ENCODE data around the gene CAB39L. TPM values are rescaled to one million over a fixed set of nuclear protein-coding genes. Genes with fewer than 3 reads are reported as not detected.
A peak's percentile ranks its signal among the peaks of the same experiment; 100 is the strongest.

CAB39L gene
- total RNA-seq, 4 donors from 2014 or later: 23.3 to 41.0 (median 31.0) TPM

DNA sequence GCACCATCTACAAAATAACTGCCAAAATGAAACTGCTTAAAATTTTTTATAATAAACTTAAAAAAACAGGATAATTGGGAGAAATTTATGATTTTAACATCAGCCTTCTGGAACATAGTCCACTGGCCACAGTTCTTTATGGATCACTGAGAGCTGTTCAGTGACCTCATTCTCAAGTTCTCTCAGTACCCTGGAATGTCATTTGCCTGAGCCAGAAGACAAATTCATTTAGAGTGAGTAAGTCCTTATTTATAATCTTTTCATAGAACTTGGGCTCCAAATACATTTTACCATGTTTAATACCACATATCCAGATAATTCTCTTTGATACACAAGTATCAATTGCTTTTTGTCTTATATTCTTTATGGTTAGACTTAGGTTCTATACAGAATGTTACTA lies 87.6 kb downstream of the CAB39L start:
- Histone ChIP-seq H3K27me3 (no peaks in the 10 kb centered on the region), H3K4me3 (replicated peaks in 1 of 3) (no peak overlapping the region), H3K9me3 (no peaks in the 10 kb centered on the region), H3K36me3 (no peaks in the 10 kb centered on the region), H3K4me1 (peaks cover 0 to 3% of the 10 kb centered on the region in 2 donors), H3K27ac (peak overlapping the region in 2 of 3 donors; percentile 23 to 52)
- DNase-seq: no peak
- intact Hi-C loops (cut with DNase I): no loop called here
- TF ChIP-seq, protein P1, sequence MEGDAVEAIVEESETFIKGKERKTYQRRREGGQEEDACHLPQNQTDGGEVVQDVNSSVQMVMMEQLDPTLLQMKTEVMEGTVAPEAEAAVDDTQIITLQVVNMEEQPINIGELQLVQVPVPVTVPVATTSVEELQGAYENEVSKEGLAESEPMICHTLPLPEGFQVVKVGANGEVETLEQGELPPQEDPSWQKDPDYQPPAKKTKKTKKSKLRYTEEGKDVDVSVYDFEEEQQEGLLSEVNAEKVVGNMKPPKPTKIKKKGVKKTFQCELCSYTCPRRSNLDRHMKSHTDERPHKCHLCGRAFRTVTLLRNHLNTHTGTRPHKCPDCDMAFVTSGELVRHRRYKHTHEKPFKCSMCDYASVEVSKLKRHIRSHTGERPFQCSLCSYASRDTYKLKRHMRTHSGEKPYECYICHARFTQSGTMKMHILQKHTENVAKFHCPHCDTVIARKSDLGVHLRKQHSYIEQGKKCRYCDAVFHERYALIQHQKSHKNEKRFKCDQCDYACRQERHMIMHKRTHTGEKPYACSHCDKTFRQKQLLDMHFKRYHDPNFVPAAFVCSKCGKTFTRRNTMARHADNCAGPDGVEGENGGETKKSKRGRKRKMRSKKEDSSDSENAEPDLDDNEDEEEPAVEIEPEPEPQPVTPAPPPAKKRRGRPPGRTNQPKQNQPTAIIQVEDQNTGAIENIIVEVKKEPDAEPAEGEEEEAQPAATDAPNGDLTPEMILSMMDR (IDR thresholded peaks at IDR 0.05): no peak
- TF ChIP-seq POLR2A (IDR thresholded peaks at IDR 0.05): no peak

DNA sequence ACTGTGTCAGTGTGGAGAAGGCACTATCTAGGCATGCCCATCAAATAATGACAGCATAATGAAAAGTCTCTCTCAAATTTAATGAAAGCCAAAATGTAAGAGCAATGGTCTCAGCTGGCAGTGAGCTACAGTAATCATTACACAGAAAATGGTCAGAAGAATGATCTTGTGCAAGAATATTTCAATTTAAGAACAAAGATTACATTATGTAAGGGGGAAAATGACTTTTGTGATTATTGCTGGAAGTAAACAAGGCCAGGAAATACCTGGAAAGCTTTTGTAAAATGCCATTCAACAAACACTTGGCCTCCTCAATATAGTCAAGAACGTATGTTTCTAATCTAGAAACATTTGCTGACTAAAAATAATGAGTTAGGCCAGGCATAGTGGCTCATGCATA lies 89.1 kb downstream of the CAB39L start:
- TF ChIP-seq, protein P1 (IDR thresholded peaks at IDR 0.05): no peak
- no peak for TF ChIP-seq POLR2A (IDR thresholded peaks at IDR 0.05)

DNA sequence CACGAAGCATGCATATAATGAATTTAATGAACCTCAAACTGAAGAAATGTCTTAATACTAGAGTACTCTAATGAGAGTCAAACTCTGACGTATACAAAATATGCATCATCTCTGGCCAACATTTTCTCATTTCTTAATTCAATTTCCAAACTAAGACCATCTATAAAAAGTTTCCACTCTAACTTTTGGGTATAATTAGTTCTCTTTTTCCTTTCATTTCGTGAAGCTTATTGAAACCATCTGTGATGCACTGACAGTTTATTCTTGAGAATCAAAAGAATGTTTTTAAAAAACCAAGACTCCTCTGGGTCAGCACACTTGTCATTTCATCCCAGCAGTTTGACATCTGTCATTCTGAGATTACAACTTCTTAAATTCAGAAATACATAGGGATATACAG lies 90.0 kb downstream of the CAB39L start:
- intact Hi-C loops (cut with DNase I): no loop called here
- DNase-seq: no peak
- H3K36me3 ChIP-seq: no peaks in the 10 kb centered on the region
- TF ChIP-seq POLR2A (IDR thresholded peaks at IDR 0.05): no peak
- TF ChIP-seq, protein P1 (IDR thresholded peaks at IDR 0.05): no peak
- whole genome bisulfite sequencing, 2 donors: 83 to 85% methylated on average over 3 of the region's 3 CpGs
- H3K4me1 ChIP-seq: peaks cover 0 to 3% of the 10 kb centered on the region in 2 donors
- no peak overlapping the region for H3K4me3 ChIP-seq (replicated peaks in 1 of 3)
- no peaks in the 10 kb centered on the region for H3K27me3 ChIP-seq
- no peak overlapping the region for H3K27ac ChIP-seq
- H3K9me3 ChIP-seq: no peaks in the 10 kb centered on the region

More for the DNA sequence above, 89.1 kb downstream of the CAB39L start:
- Histone ChIP-seq H3K4me3 (replicated peaks in 1 of 3) (no peak overlapping the region), H3K9me3 (no peaks in the 10 kb centered on the region), H3K4me1 (peaks cover 0 to 3% of the 10 kb centered on the region in 2 donors), H3K27me3 (no peaks in the 10 kb centered on the region), H3K36me3 (no peaks in the 10 kb centered on the region), H3K27ac (no peak overlapping the region)
- 89 to 92% methylated on average over 1 of the region's 1 CpG for WGBS, 2 donors
- intact Hi-C loops (cut with DNase I): no loop called here
- no peak for DNase-seq

DNA sequence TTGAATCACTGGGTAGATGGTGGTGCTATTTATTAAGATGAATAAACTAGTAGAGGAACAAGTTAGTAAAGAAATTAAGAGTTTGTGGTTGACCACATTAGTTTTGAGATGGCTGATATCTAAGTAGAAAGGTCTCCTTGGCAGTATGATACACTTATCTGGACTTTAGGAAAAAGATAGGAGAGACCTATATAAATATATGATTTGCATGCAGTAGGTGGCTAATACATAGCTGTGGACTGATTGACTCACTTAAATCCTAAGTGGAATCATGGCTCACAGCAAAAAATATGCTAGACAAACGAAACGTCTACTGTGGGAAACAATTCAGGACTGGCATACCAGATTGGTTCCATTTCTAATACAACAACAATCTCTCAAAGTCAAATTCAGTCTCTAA lies 92.0 kb downstream of the CAB39L start:
- no peaks in the 10 kb centered on the region for H3K36me3 ChIP-seq
- H3K4me3 ChIP-seq (replicated peaks in 1 of 3): no peak overlapping the region
- H3K9me3 ChIP-seq: no peaks in the 10 kb centered on the region
- WGBS, 2 donors: 74 to 90% methylated on average over 2 of the region's 2 CpGs
- intact Hi-C loops (cut with DNase I): no loop called here
- no peaks in the 10 kb centered on the region for H3K27me3 ChIP-seq
- no peak for DNase-seq
- TF ChIP-seq POLR2A (IDR thresholded peaks at IDR 0.05): no peak
- TF ChIP-seq, protein P1 (IDR thresholded peaks at IDR 0.05): no peak
- H3K27ac ChIP-seq: no peak overlapping the region
- H3K4me1 ChIP-seq: peaks cover 0 to 3% of the 10 kb centered on the region in 2 donors

DNA sequence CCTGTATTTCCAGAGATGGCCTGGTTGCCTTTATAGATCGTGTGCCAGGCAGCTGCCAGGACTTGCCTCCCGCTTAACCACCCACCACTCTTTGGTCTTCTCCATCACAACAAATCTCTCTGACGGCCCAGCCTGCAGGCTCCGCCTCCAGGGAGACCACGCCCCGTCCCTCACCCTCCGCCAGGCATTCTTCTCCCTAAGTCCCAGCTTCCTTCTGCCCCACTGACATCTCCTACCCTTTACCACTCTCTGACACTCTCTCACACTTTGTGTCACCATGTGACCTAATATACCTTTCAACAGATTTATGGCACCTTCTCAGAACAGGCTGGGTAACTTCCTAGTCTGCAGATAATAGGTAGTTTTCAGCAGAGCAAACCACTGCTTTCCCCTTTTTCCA lies 95.1 kb downstream of the CAB39L start:
- Histone ChIP-seq H3K27me3 (no peaks in the 10 kb centered on the region), H3K36me3 (no peaks in the 10 kb centered on the region), H3K27ac (no peak overlapping the region), H3K9me3 (no peaks in the 10 kb centered on the region), H3K4me3 (replicated peaks in 1 of 3) (no peak overlapping the region), H3K4me1 (no peaks in the 10 kb centered on the region)
- intact Hi-C loops (cut with DNase I): no loop called here
- no peak for DNase-seq
- no peak for TF ChIP-seq POLR2A (IDR thresholded peaks at IDR 0.05)
- TF ChIP-seq, protein P1 (IDR thresholded peaks at IDR 0.05): no peak
- 85 to 89% methylated on average over 7 of the region's 7 CpGs for WGBS, 2 donors
